Measurements from ENCODE around the gene PTPN11. TPM values are rescaled to one million over a fixed set of nuclear protein-coding genes. Genes with fewer than 3 reads are reported as not detected.

PTPN11 gene
- polyA plus RNA-seq, 3 donors, result 11.1 to 41.9 (median 28.8) TPM

GRCh38 chr12:112528521-112528920, 109.8 kb downstream of the PTPN11 start:
- H3K4me3 Mint-ChIP-seq, result no peak overlapping the region
- H3K4me2 ChIP-seq (replicated peaks; ENCODE audit: extremely low read depth, low read length, poor library complexity, severe bottlenecking), result no peak overlapping the region
- no peak overlapping the region for H3K4me3 ChIP-seq (replicated peaks in 1 of 3; ENCODE audit: low read depth in 2 of 3, low read length in 3 of 3)
- no peak overlapping the region for H3K9ac ChIP-seq (ENCODE audit: insufficient read depth, low read length, poor library complexity, severe bottlenecking)
- H3K9me3 Mint-ChIP-seq, result peaks cover 0 to 1% (median 0%) of the 10 kb centered on the region in 7 donors
- no peaks in the 10 kb centered on the region for H3K36me3 ChIP-seq (replicated peaks in 1 of 2; ENCODE audit: control insufficient read depth in 1 of 2, insufficient read depth in 2 of 2, low read length in 2 of 2)
- H3K27ac ChIP-seq (ENCODE audit: low read depth in 1 of 2, low read length in 2 of 2), result no peak overlapping the region
- no peak for TF ChIP-seq CTCF (IDR thresholded peaks at IDR 0.05)
- H3K27me3 Mint-ChIP-seq (ENCODE audit: low read depth in 3 of 3), result peaks cover 0 to 5% (median 4%) of the 10 kb centered on the region in 3 donors
- H2AFZ ChIP-seq (ENCODE audit: insufficient read depth, low read depth, low read length, poor library complexity, severe bottlenecking), result no peak overlapping the region
- H3K4me1 ChIP-seq (ENCODE audit: control insufficient read depth in 1 of 2, insufficient read depth in 2 of 2, low read length in 2 of 2), result no peaks in the 10 kb centered on the region
- no CpG with 5 or more reads among the region's 1 CpG for WGBS (ENCODE audit: insufficient coverage)
- no peaks in the 10 kb centered on the region for H3K9me3 ChIP-seq (replicated peaks in 1 of 2; ENCODE audit: control insufficient read depth in 1 of 2, insufficient read depth in 1 of 2, low read length in 2 of 2)
- no peaks in the 10 kb centered on the region for H3K79me2 ChIP-seq (ENCODE audit: insufficient read depth, low read length)
- H3K4me1 Mint-ChIP-seq, result no peaks in the 10 kb centered on the region
- no peaks in the 10 kb centered on the region for H3K27me3 ChIP-seq (ENCODE audit: control insufficient read depth in 2 of 2, insufficient read depth in 2 of 2, low read length in 2 of 2)
- no peak for DNase-seq
- no peaks in the 10 kb centered on the region for H4K20me1 ChIP-seq (ENCODE audit: insufficient read depth, low read length)
- peak overlapping the region in 1 of 7 donors; percentile 54 for H3K27ac Mint-ChIP-seq
- H3K36me3 Mint-ChIP-seq, result no peaks in the 10 kb centered on the region
- intact Hi-C loops (cut with micrococcal nuclease), result no loop called here

- Histone ChIP-seq H3K4me1 (ENCODE audit: control insufficient read depth in 1 of 2, insufficient read depth in 2 of 2, low read length in 2 of 2) (no peaks in the 10 kb centered on the region), H3K79me2 (ENCODE audit: insufficient read depth, low read length) (no peaks in the 10 kb centered on the region), H3K9ac (ENCODE audit: insufficient read depth, low read length, poor library complexity, severe bottlenecking) (no peak overlapping the region), H3K4me3 (replicated peaks in 1 of 3; ENCODE audit: low read depth in 2 of 3, low read length in 3 of 3) (no peak overlapping the region), H3K36me3 (replicated peaks in 1 of 2; ENCODE audit: control insufficient read depth in 1 of 2, insufficient read depth in 2 of 2, low read length in 2 of 2) (no peaks in the 10 kb centered on the region), H2AFZ (ENCODE audit: insufficient read depth, low read depth, low read length, poor library complexity, severe bottlenecking) (no peak overlapping the region), H4K20me1 (ENCODE audit: insufficient read depth, low read length) (no peaks in the 10 kb centered on the region), H3K27me3 (ENCODE audit: control insufficient read depth in 2 of 2, insufficient read depth in 2 of 2, low read length in 2 of 2) (no peaks in the 10 kb centered on the region), H3K27ac (ENCODE audit: low read depth in 1 of 2, low read length in 2 of 2) (no peak overlapping the region), H3K4me2 (replicated peaks; ENCODE audit: extremely low read depth, low read length, poor library complexity, severe bottlenecking) (no peak overlapping the region), H3K9me3 (replicated peaks in 1 of 2; ENCODE audit: control insufficient read depth in 1 of 2, insufficient read depth in 1 of 2, low read length in 2 of 2) (no peaks in the 10 kb centered on the region)
- Mint-ChIP-seq H3K4me1 (no peaks in the 10 kb centered on the region), H3K36me3 (no peaks in the 10 kb centered on the region), H3K27ac (no peak overlapping the region), H3K9me3 (peaks cover 0 to 1% (median 0%) of the 10 kb centered on the region in 7 donors), H3K27me3 (ENCODE audit: low read depth in 3 of 3) (peaks cover 0 to 10% (median 5%) of the 10 kb centered on the region in 3 donors), H3K4me3 (no peak overlapping the region)
- WGBS (ENCODE audit: insufficient coverage), result 63% methylated on average over 1 of the region's 2 CpGs
- no peak for TF ChIP-seq CTCF (IDR thresholded peaks at IDR 0.05)
- no peak for DNase-seq
- intact Hi-C loops (cut with micrococcal nuclease), result no loop called here
These were observed 112.2 kb downstream of the PTPN11 start for GRCh38 chr12:112530941-112531340.

Measured in CD14-positive monocyte (primary cell).